ENCODE measurements around the gene STAT6.
"Not testable (repeated sequence)": the region's sequence is repeated elsewhere in the genome, so short reads cannot be mapped to it uniquely, and the experiment has no call there.

Gene STAT6

GRCh38 chr12:57072661-57073060 lies 38.5 kb downstream of the STAT6 start:
- no peaks in the 10 kb centered on the region for H3K27me3 ChIP-seq (ENCODE audit: control insufficient read depth in 5 of 5, insufficient read depth in 4 of 5, low read length in 5 of 5)
- no peak overlapping the region for H3K9ac ChIP-seq (ENCODE audit: low read length in 5 of 5)
- H3K27ac ChIP-seq (ENCODE audit: low read depth, low read length), result no peak overlapping the region
- no peak overlapping the region for H3K4me3 ChIP-seq (ENCODE audit: low read depth in 1 of 5, low read length in 5 of 5)
- H3K36me3 ChIP-seq (ENCODE audit: control insufficient read depth in 5 of 5, insufficient read depth in 5 of 5, low read length in 5 of 5), result peaks cover 0 to 12% (median 5%) of the 10 kb centered on the region in 5 donors
- H3K4me1 ChIP-seq (ENCODE audit: control insufficient read depth in 5 of 5, insufficient read depth in 5 of 5, low read length in 5 of 5), result peaks cover 0 to 10% (median 8%) of the 10 kb centered on the region in 5 donors
- no peaks in the 10 kb centered on the region for H3K9me3 ChIP-seq (ENCODE audit: control insufficient read depth in 5 of 5, low read length in 5 of 5)

- Histone ChIP-seq H3K9me3 (ENCODE audit: control insufficient read depth in 5 of 5, low read length in 5 of 5) (no peaks in the 10 kb centered on the region), H3K27ac (ENCODE audit: low read depth, low read length) (peak overlapping the region; percentile 71), H3K4me3 (ENCODE audit: low read depth in 1 of 5, low read length in 5 of 5) (no peak overlapping the region), H3K9ac (ENCODE audit: low read length in 5 of 5) (peak overlapping the region in 1 of 5 donors; percentile 47), H3K36me3 (ENCODE audit: control insufficient read depth in 5 of 5, insufficient read depth in 5 of 5, low read length in 5 of 5) (peaks cover 0 to 12% (median 5%) of the 10 kb centered on the region in 5 donors), H3K27me3 (ENCODE audit: control insufficient read depth in 5 of 5, insufficient read depth in 4 of 5, low read length in 5 of 5) (no peaks in the 10 kb centered on the region), H3K4me1 (ENCODE audit: control insufficient read depth in 5 of 5, insufficient read depth in 5 of 5, low read length in 5 of 5) (peaks cover 0 to 7% (median 6%) of the 10 kb centered on the region in 5 donors)
These were observed 41.6 kb downstream of the STAT6 start for GRCh38 chr12:57069523-57069922.

- H3K9me3 ChIP-seq (ENCODE audit: control insufficient read depth in 5 of 5, low read length in 5 of 5), result no peaks in the 10 kb centered on the region
- no peaks in the 10 kb centered on the region for H3K27me3 ChIP-seq (ENCODE audit: control insufficient read depth in 5 of 5, insufficient read depth in 4 of 5, low read length in 5 of 5)
- H3K4me3 ChIP-seq (ENCODE audit: low read depth in 1 of 5, low read length in 5 of 5), result no peak overlapping the region
- peaks cover 0 to 7% (median 6%) of the 10 kb centered on the region in 5 donors for H3K4me1 ChIP-seq (ENCODE audit: control insufficient read depth in 5 of 5, insufficient read depth in 5 of 5, low read length in 5 of 5)
- H3K9ac ChIP-seq (ENCODE audit: low read length in 5 of 5), result no peak overlapping the region
- peaks cover 0 to 7% (median 4%) of the 10 kb centered on the region in 5 donors for H3K36me3 ChIP-seq (ENCODE audit: control insufficient read depth in 5 of 5, insufficient read depth in 5 of 5, low read length in 5 of 5)
- no peak overlapping the region for H3K27ac ChIP-seq (ENCODE audit: low read depth, low read length)
These were observed 44.9 kb downstream of the STAT6 start for GRCh38 chr12:57066245-57066644.

GRCh38 chr12:57063991-57064685 lies 47.0 kb downstream of the STAT6 start:
- no peak overlapping the region for H3K9ac ChIP-seq (ENCODE audit: low read length in 5 of 5)
- H3K36me3 ChIP-seq (ENCODE audit: control insufficient read depth in 5 of 5, insufficient read depth in 5 of 5, low read length in 5 of 5), result peaks cover 13 to 17% (median 15%) of the 10 kb centered on the region in 5 donors
- no peaks in the 10 kb centered on the region for H3K27me3 ChIP-seq (ENCODE audit: control insufficient read depth in 5 of 5, insufficient read depth in 4 of 5, low read length in 5 of 5)
- H3K9me3 ChIP-seq (ENCODE audit: control insufficient read depth in 5 of 5, low read length in 5 of 5), result no peaks in the 10 kb centered on the region
- H3K4me3 ChIP-seq (ENCODE audit: low read depth in 1 of 5, low read length in 5 of 5), result no peak overlapping the region
- H3K4me1 ChIP-seq (ENCODE audit: control insufficient read depth in 5 of 5, insufficient read depth in 5 of 5, low read length in 5 of 5), result no peaks in the 10 kb centered on the region
- H3K27ac ChIP-seq (ENCODE audit: low read depth, low read length), result no peak overlapping the region

- Histone ChIP-seq H3K27me3 (ENCODE audit: control insufficient read depth in 5 of 5, insufficient read depth in 4 of 5, low read length in 5 of 5) (no peaks in the 10 kb centered on the region), H3K9me3 (ENCODE audit: control insufficient read depth in 5 of 5, low read length in 5 of 5) (no peaks in the 10 kb centered on the region), H3K27ac (ENCODE audit: low read depth, low read length) (no peak overlapping the region), H3K9ac (ENCODE audit: low read length in 5 of 5) (no peak overlapping the region), H3K36me3 (ENCODE audit: control insufficient read depth in 5 of 5, insufficient read depth in 5 of 5, low read length in 5 of 5) (peaks cover 20 to 35% (median 29%) of the 10 kb centered on the region in 5 donors), H3K4me3 (ENCODE audit: low read depth in 1 of 5, low read length in 5 of 5) (no peak overlapping the region), H3K4me1 (ENCODE audit: control insufficient read depth in 5 of 5, insufficient read depth in 5 of 5, low read length in 5 of 5) (no peaks in the 10 kb centered on the region)
These were observed 52.7 kb downstream of the STAT6 start for GRCh38 chr12:57058454-57058853.

GRCh38 chr12:57057067-57057751 lies 54.0 kb downstream of the STAT6 start:
- Histone ChIP-seq H3K9ac (ENCODE audit: low read length in 5 of 5) (no peak overlapping the region), H3K4me1 (ENCODE audit: control insufficient read depth in 5 of 5, insufficient read depth in 5 of 5, low read length in 5 of 5) (no peaks in the 10 kb centered on the region), H3K27me3 (ENCODE audit: control insufficient read depth in 5 of 5, insufficient read depth in 4 of 5, low read length in 5 of 5) (no peaks in the 10 kb centered on the region), H3K27ac (ENCODE audit: low read depth, low read length) (no peak overlapping the region), H3K9me3 (ENCODE audit: control insufficient read depth in 5 of 5, low read length in 5 of 5) (no peaks in the 10 kb centered on the region), H3K36me3 (ENCODE audit: control insufficient read depth in 5 of 5, insufficient read depth in 5 of 5, low read length in 5 of 5) (peaks cover 20 to 35% (median 29%) of the 10 kb centered on the region in 5 donors), H3K4me3 (ENCODE audit: low read depth in 1 of 5, low read length in 5 of 5) (no peak overlapping the region)

GRCh38 chr12:57055824-57056223 lies 55.3 kb downstream of the STAT6 start:
- H3K9me3 ChIP-seq (ENCODE audit: control insufficient read depth in 5 of 5, low read length in 5 of 5), result no peaks in the 10 kb centered on the region
- no peak overlapping the region for H3K27ac ChIP-seq (ENCODE audit: low read depth, low read length)
- H3K27me3 ChIP-seq (ENCODE audit: control insufficient read depth in 5 of 5, insufficient read depth in 4 of 5, low read length in 5 of 5), result no peaks in the 10 kb centered on the region
- peaks cover 20 to 35% (median 29%) of the 10 kb centered on the region in 5 donors for H3K36me3 ChIP-seq (ENCODE audit: control insufficient read depth in 5 of 5, insufficient read depth in 5 of 5, low read length in 5 of 5)
- H3K4me3 ChIP-seq (ENCODE audit: low read depth in 1 of 5, low read length in 5 of 5), result no peak overlapping the region
- H3K9ac ChIP-seq (ENCODE audit: low read length in 5 of 5), result peak overlapping the region in 1 of 5 donors; percentile 40
- no peaks in the 10 kb centered on the region for H3K4me1 ChIP-seq (ENCODE audit: control insufficient read depth in 5 of 5, insufficient read depth in 5 of 5, low read length in 5 of 5)

- not testable (repeated sequence) for H3K9ac ChIP-seq (ENCODE audit: low read length in 5 of 5); H3K4me1 ChIP-seq (ENCODE audit: control insufficient read depth in 5 of 5, insufficient read depth in 5 of 5, low read length in 5 of 5); H3K9me3 ChIP-seq (ENCODE audit: control insufficient read depth in 5 of 5, low read length in 5 of 5)
These were observed 57.3 kb downstream of the STAT6 start for GRCh38 chr12:57053901-57054300.

GRCh38 chr12:57053146-57053545 lies 58.0 kb downstream of the STAT6 start:
- not testable (repeated sequence) for H3K4me3 ChIP-seq (ENCODE audit: low read depth in 1 of 5, low read length in 5 of 5); H3K4me1 ChIP-seq (ENCODE audit: control insufficient read depth in 5 of 5, insufficient read depth in 5 of 5, low read length in 5 of 5); H3K27me3 ChIP-seq (ENCODE audit: control insufficient read depth in 5 of 5, insufficient read depth in 4 of 5, low read length in 5 of 5); H3K27ac ChIP-seq (ENCODE audit: low read depth, low read length); H3K9me3 ChIP-seq (ENCODE audit: control insufficient read depth in 5 of 5, low read length in 5 of 5); H3K36me3 ChIP-seq (ENCODE audit: control insufficient read depth in 5 of 5, insufficient read depth in 5 of 5, low read length in 5 of 5); H3K9ac ChIP-seq (ENCODE audit: low read length in 5 of 5)

More at GRCh38 chr12:57053901-57054300, 57.3 kb downstream of the STAT6 start:
- H3K36me3 ChIP-seq (ENCODE audit: control insufficient read depth in 5 of 5, insufficient read depth in 5 of 5, low read length in 5 of 5), result peaks cover 7 to 17% (median 13%) of the 10 kb centered on the region in 5 donors
- H3K27me3 ChIP-seq (ENCODE audit: control insufficient read depth in 5 of 5, insufficient read depth in 4 of 5, low read length in 5 of 5); H3K27ac ChIP-seq (ENCODE audit: low read depth, low read length); H3K4me3 ChIP-seq (ENCODE audit: low read depth in 1 of 5, low read length in 5 of 5): not testable (repeated sequence)

GRCh38 chr12:57051011-57051410 lies 60.2 kb downstream of the STAT6 start:
- Histone ChIP-seq H3K9ac (ENCODE audit: low read length in 5 of 5) (no peak overlapping the region), H3K27me3 (ENCODE audit: control insufficient read depth in 5 of 5, insufficient read depth in 4 of 5, low read length in 5 of 5) (peaks cover 0 to 13% (median 3%) of the 10 kb centered on the region in 5 donors), H3K27ac (ENCODE audit: low read depth, low read length) (no peak overlapping the region), H3K36me3 (ENCODE audit: control insufficient read depth in 5 of 5, insufficient read depth in 5 of 5, low read length in 5 of 5) (no peaks in the 10 kb centered on the region), H3K4me1 (ENCODE audit: control insufficient read depth in 5 of 5, insufficient read depth in 5 of 5, low read length in 5 of 5) (peaks cover 0 to 19% (median 0%) of the 10 kb centered on the region in 5 donors), H3K4me3 (ENCODE audit: low read depth in 1 of 5, low read length in 5 of 5) (no peak overlapping the region), H3K9me3 (ENCODE audit: control insufficient read depth in 5 of 5, low read length in 5 of 5) (no peaks in the 10 kb centered on the region)
